WTC11 (cell line): Measurements from ENCODE around the gene PPM1L. TPM values are rescaled to one million over a fixed set of nuclear protein-coding genes. Genes with fewer than 3 reads are reported as not detected.
A peak's percentile ranks its signal among the peaks of the same experiment; 100 is the strongest.

Source experiments
- ATAC-seq: fragments of 200-7000 bp; cut with Tn5 transposase; 2 replicates; pipeline ENCODE4 v1.10.0; 2021; ENCODE audit warnings: mild to moderate bottlenecking, moderate library complexity
- CTCF ChIA-PET: fragments of 300-600 bp; sonication (Branson Sonifier 250); formaldehyde crosslinking; loops from one replicate; lab custom pipeline; 2021; ENCODE audit warnings: antibody characterized with exemption; lab: Charles Lee
- POLR2A ChIA-PET: fragments of 350-600 bp; sonication (Branson Sonifier 250); formaldehyde crosslinking; loops from one replicate; lab custom pipeline; 2021; ENCODE audit warnings: antibody characterized with exemption; lab: Charles Lee
- DNase-seq: peaks from one replicate; pipeline ENCODE4 v3.0.0; 2021; ENCODE audit warnings: low spot score
- H3K27ac Mint-ChIP-seq: 2 replicates; pipeline ENCODE4 v1.8.0; 2021; ENCODE audit warnings: mixed read lengths
- H3K27me3 Mint-ChIP-seq: 2 replicates; pipeline ENCODE4 v1.8.0; 2021; ENCODE audit warnings: low read depth, mild to moderate bottlenecking, moderate library complexity, mixed read lengths
- H3K36me3 Mint-ChIP-seq: 2 replicates; pipeline ENCODE4 v1.8.0; 2021; ENCODE audit warnings: mixed read lengths
- H3K4me1 Mint-ChIP-seq: 2 replicates; pipeline ENCODE4 v1.8.0; 2022; ENCODE audit warnings: mixed read lengths
- H3K4me3 Mint-ChIP-seq: 2 replicates; pipeline ENCODE4 v1.8.0; 2021; ENCODE audit warnings: mild to moderate bottlenecking, moderate library complexity, mixed read lengths
- H3K9me3 Mint-ChIP-seq: 2 replicates; pipeline ENCODE4 v1.8.0; 2021; ENCODE audit warnings: mixed read lengths
- AR ChIP-seq: fragments of 250-450 bp; sonication (Bioruptor Pico); IDR thresholded peaks from 2 replicates; pipeline ENCODE4 v1.9.0; 2021; ENCODE audit warnings: mild to moderate bottlenecking
- E2F5 ChIP-seq: sonication (generic); formaldehyde crosslinking; IDR thresholded peaks from 2 replicates; pipeline ENCODE4 v1.8.1; 2022; ENCODE audit warnings: mild to moderate bottlenecking, moderate library complexity, missing genetic modification reagents
- FOXJ3 ChIP-seq: sonication (generic); formaldehyde crosslinking; IDR thresholded peaks from 2 replicates; pipeline ENCODE4 v1.9.0; 2021; ENCODE audit warnings: missing genetic modification reagents, mild to moderate bottlenecking, borderline replicate concordance
- FOXK1 ChIP-seq: sonication (generic); formaldehyde crosslinking; IDR thresholded peaks from 2 replicates; pipeline ENCODE4 v1.8.0; 2022; ENCODE audit warnings: mild to moderate bottlenecking, moderate library complexity, missing genetic modification reagents
- FOXP4 ChIP-seq: sonication (generic); formaldehyde crosslinking; IDR thresholded peaks from 2 replicates; pipeline ENCODE4 v1.8.0; 2022; ENCODE audit warnings: mild to moderate bottlenecking, missing genetic modification reagents
- GABPB1 ChIP-seq: sonication (generic); formaldehyde crosslinking; IDR thresholded peaks from 2 replicates; pipeline ENCODE4 v1.8.1; 2023; ENCODE audit warnings: mild to moderate bottlenecking, missing genetic modification reagents
- GRHL2 ChIP-seq: fragments of 250-450 bp; sonication (Bioruptor Pico); IDR thresholded peaks from 2 replicates; pipeline ENCODE4 v1.8.0; 2022; ENCODE audit warnings: mild to moderate bottlenecking, moderate library complexity; ENCODE audit not compliant: insufficient replicate concordance, severe bottlenecking
- GTF2I ChIP-seq: fragments of 250-450 bp; sonication (Bioruptor Pico); conservative IDR thresholded peaks from 2 replicates; pipeline ENCODE4 v1.4.0; 2021; ENCODE audit warnings: mild to moderate bottlenecking
- IRF2 ChIP-seq: sonication (generic); formaldehyde crosslinking; IDR thresholded peaks from 2 replicates; pipeline ENCODE4 v1.8.0; 2022; ENCODE audit warnings: low read depth, missing genetic modification reagents, borderline replicate concordance
- JAZF1 ChIP-seq: fragments of 250-450 bp; sonication (Bioruptor Pico); IDR thresholded peaks from 2 replicates; pipeline ENCODE4 v1.9.0; 2021; ENCODE audit warnings: moderate library complexity, mild to moderate bottlenecking, inconsistent platforms
- KAT7 ChIP-seq: sonication (generic); formaldehyde crosslinking; IDR thresholded peaks from 2 replicates; pipeline ENCODE4 v1.8.1; 2023; ENCODE audit warnings: missing genetic modification reagents, mild to moderate bottlenecking, borderline replicate concordance
- MYBL2 ChIP-seq: sonication (generic); formaldehyde crosslinking; IDR thresholded peaks from 2 replicates; pipeline ENCODE4 v1.8.1; 2023; ENCODE audit warnings: mild to moderate bottlenecking, moderate library complexity, missing genetic modification reagents
- NFE2L1 ChIP-seq: sonication (generic); formaldehyde crosslinking; IDR thresholded peaks from 2 replicates; pipeline ENCODE4 v1.8.1; 2023; ENCODE audit warnings: missing genetic modification reagents
- NFYB ChIP-seq: sonication (generic); formaldehyde crosslinking; conservative IDR thresholded peaks from 2 replicates; pipeline ENCODE4 v1.8.0; 2022; ENCODE audit warnings: low read depth, missing genetic modification reagents
- PREB ChIP-seq: sonication (generic); formaldehyde crosslinking; IDR thresholded peaks from 2 replicates; pipeline ENCODE4 v1.8.1; 2022; ENCODE audit warnings: mild to moderate bottlenecking, missing genetic modification reagents, moderate library complexity, borderline replicate concordance
- PRRX2 ChIP-seq: fragments of 250-450 bp; sonication (Bioruptor Pico); IDR thresholded peaks from 2 replicates; pipeline ENCODE4 v1.8.0; 2021; ENCODE audit warnings: mild to moderate bottlenecking
- SOX15 ChIP-seq: fragments of 250-450 bp; sonication (Bioruptor Pico); IDR thresholded peaks from 2 replicates; pipeline ENCODE4 v1.9.0; 2021; ENCODE audit warnings: mild to moderate bottlenecking
- TEAD4 ChIP-seq: sonication (generic); formaldehyde crosslinking; IDR thresholded peaks from 2 replicates; pipeline ENCODE4 v1.8.0; 2022; ENCODE audit warnings: mild to moderate bottlenecking, missing genetic modification reagents
- ZNF232 ChIP-seq: sonication (generic); formaldehyde crosslinking; IDR thresholded peaks from 2 replicates; pipeline ENCODE4 v1.8.0; 2022; ENCODE audit warnings: mild to moderate bottlenecking, missing genetic modification reagents
- ZNF396 ChIP-seq: fragments of 250-450 bp; sonication (Bioruptor Pico); IDR thresholded peaks from 2 replicates; pipeline ENCODE4 v1.8.0; 2021; ENCODE audit warnings: mild to moderate bottlenecking, moderate library complexity, borderline replicate concordance
- ZNF416 ChIP-seq: fragments of 250-450 bp; sonication (Bioruptor Pico); IDR thresholded peaks from 2 replicates; pipeline ENCODE4 v1.9.0; 2021; ENCODE audit warnings: mild to moderate bottlenecking, inconsistent platforms
- ZNF423 ChIP-seq: fragments of 250-450 bp; sonication (Bioruptor Pico); IDR thresholded peaks from 2 replicates; pipeline ENCODE4 v2.1.2; 2022; ENCODE audit warnings: mild to moderate bottlenecking, moderate library complexity
- total RNA-seq: library from RNA; stranded (reverse); gene quantifications from 3 replicates; pipeline ENCODE4 v1.2.3, GENCODE V29; 2021
- TF ChIP-seq, protein P1 (sequence below): sonication (generic); formaldehyde crosslinking; IDR thresholded peaks from 2 replicates; pipeline ENCODE4 v1.8.1; 2023; ENCODE audit warnings: mild to moderate bottlenecking, missing genetic modification reagents, moderate library complexity
- TF ChIP-seq, protein P2 (sequence below): sonication (generic); formaldehyde crosslinking; IDR thresholded peaks from 2 replicates; pipeline ENCODE4 v1.8.1; 2023; ENCODE audit warnings: mild to moderate bottlenecking, missing genetic modification reagents, borderline replicate concordance
- TF ChIP-seq, protein P3 (sequence below): sonication (generic); formaldehyde crosslinking; IDR thresholded peaks from 2 replicates; pipeline ENCODE4 v1.8.1; 2022; ENCODE audit warnings: low read depth, missing genetic modification reagents, borderline replicate concordance

Gene PPM1L
- total RNA-seq, 1 experiment from 2014 or later: 18.1 TPM

DNA sequence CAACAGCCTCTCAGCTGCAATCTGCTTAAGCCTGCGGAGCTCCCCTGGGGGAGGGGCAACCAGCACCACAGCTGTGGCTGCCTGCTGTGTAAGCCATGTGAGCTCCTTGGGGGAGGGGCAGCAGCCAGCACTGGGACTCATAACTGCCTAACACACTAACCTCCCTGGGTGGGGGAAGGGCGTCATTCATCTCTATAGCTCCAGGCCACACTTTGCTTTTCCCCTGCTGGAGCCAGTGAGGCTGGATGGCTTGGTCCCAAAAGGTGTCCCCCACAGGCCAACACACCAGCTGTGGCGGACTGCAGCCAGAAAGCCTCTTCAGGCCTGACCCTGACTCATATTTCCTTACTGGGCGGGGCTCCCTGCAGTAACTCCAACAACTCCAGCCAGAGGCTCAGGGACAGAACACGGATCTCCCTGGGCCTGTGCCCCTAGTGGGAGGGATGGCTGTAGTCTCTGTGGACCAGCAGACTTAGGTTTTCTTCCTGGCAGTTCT, 129.8 kb downstream of the PPM1L start (continued):
- TF ChIP-seq GRHL2 (CRISPR knock-in tag): no peak
- TF ChIP-seq FOXJ3: no peak
- TF ChIP-seq GABPB1 (CRISPR knock-in tag): no peak
- no peak for TF ChIP-seq FOXK1 (CRISPR knock-in tag)
- TF ChIP-seq, protein P1, sequence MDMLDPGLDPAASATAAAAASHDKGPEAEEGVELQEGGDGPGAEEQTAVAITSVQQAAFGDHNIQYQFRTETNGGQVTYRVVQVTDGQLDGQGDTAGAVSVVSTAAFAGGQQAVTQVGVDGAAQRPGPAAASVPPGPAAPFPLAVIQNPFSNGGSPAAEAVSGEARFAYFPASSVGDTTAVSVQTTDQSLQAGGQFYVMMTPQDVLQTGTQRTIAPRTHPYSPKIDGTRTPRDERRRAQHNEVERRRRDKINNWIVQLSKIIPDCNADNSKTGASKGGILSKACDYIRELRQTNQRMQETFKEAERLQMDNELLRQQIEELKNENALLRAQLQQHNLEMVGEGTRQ (CRISPR knock-in tag): peak; percentile 44; the same call in 1 of the 2 replicates
- peak; percentile 78; the same call in 1 of the 2 replicates for TF ChIP-seq ZNF423 (CRISPR knock-in tag)
- TF ChIP-seq JAZF1 (CRISPR knock-in tag): no peak
- TF ChIP-seq ZNF232: 0 out of 2 replicates have a peak, but pooled peaks have one; percentile 22
- TF ChIP-seq, protein P2, sequence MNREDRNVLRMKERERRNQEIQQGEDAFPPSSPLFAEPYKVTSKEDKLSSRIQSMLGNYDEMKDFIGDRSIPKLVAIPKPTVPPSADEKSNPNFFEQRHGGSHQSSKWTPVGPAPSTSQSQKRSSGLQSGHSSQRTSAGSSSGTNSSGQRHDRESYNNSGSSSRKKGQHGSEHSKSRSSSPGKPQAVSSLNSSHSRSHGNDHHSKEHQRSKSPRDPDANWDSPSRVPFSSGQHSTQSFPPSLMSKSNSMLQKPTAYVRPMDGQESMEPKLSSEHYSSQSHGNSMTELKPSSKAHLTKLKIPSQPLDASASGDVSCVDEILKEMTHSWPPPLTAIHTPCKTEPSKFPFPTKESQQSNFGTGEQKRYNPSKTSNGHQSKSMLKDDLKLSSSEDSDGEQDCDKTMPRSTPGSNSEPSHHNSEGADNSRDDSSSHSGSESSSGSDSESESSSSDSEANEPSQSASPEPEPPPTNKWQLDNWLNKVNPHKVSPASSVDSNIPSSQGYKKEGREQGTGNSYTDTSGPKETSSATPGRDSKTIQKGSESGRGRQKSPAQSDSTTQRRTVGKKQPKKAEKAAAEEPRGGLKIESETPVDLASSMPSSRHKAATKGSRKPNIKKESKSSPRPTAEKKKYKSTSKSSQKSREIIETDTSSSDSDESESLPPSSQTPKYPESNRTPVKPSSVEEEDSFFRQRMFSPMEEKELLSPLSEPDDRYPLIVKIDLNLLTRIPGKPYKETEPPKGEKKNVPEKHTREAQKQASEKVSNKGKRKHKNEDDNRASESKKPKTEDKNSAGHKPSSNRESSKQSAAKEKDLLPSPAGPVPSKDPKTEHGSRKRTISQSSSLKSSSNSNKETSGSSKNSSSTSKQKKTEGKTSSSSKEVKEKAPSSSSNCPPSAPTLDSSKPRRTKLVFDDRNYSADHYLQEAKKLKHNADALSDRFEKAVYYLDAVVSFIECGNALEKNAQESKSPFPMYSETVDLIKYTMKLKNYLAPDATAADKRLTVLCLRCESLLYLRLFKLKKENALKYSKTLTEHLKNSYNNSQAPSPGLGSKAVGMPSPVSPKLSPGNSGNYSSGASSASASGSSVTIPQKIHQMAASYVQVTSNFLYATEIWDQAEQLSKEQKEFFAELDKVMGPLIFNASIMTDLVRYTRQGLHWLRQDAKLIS (CRISPR knock-in tag): no peak
- no peak for TF ChIP-seq E2F5 (CRISPR knock-in tag)
- no peak for TF ChIP-seq ZNF416 (CRISPR knock-in tag)
- no peak for TF ChIP-seq FOXP4 (CRISPR knock-in tag)
- TF ChIP-seq, protein P3, sequence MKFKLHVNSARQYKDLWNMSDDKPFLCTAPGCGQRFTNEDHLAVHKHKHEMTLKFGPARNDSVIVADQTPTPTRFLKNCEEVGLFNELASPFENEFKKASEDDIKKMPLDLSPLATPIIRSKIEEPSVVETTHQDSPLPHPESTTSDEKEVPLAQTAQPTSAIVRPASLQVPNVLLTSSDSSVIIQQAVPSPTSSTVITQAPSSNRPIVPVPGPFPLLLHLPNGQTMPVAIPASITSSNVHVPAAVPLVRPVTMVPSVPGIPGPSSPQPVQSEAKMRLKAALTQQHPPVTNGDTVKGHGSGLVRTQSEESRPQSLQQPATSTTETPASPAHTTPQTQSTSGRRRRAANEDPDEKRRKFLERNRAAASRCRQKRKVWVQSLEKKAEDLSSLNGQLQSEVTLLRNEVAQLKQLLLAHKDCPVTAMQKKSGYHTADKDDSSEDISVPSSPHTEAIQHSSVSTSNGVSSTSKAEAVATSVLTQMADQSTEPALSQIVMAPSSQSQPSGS (CRISPR knock-in tag): no peak
- TF ChIP-seq TEAD4 (CRISPR knock-in tag): no peak
- TF ChIP-seq PRRX2 (CRISPR knock-in tag): no peak
- TF ChIP-seq PREB (CRISPR knock-in tag): no peak

DNA sequence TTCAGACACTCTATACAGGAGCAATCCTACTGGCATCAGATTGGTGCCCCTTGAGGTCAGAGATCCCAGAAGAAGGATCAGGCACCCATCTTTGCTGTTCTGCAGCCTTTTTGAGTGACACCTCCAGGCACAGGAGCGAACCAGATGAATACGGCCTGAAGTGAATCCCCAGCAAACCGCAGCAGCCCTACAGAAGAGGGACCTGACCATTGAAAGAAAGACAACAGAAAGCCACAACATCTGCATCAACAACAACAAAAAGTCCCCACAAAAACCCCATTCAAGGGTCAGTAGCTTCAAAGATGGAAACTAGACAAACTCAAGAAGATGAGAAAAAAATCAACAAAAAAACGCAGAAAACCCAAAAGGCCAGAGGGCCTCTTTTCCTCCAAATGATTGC, 130.4 kb downstream of the PPM1L start:
- Mint-ChIP-seq H3K4me3 (no peak overlapping the region), H3K27me3 (no peaks in the 10 kb centered on the region), H3K36me3 (peaks cover 36% of the 10 kb centered on the region), H3K9me3 (peaks cover 55% of the 10 kb centered on the region), H3K27ac (no peak overlapping the region), H3K4me1 (peaks cover 28% of the 10 kb centered on the region)
- POLR2A ChIA-PET: interaction anchor here (0.8 kb wide), 1 partner anchor 130 kb away, joined by 3 read pairs; the partner anchor contains the start of gene PPM1L
- ATAC-seq (no peak), DNase-seq (no peak)
- CTCF ChIA-PET: no interaction called here
- no peak for TF ChIP-seq NFE2L1
- TF ChIP-seq SOX15: no peak
- TF ChIP-seq ZNF232: no peak
- no peak for TF ChIP-seq KAT7 (CRISPR knock-in tag)
- TF ChIP-seq FOXJ3: no peak
- no peak for TF ChIP-seq ZNF396 (CRISPR knock-in tag)
- no peak for TF ChIP-seq NFYB (CRISPR knock-in tag)
- TF ChIP-seq JAZF1 (CRISPR knock-in tag): no peak
- TF ChIP-seq AR (CRISPR knock-in tag): no peak
- TF ChIP-seq IRF2 (CRISPR knock-in tag): no peak
- no peak for TF ChIP-seq GTF2I (CRISPR knock-in tag)
- TF ChIP-seq MYBL2 (CRISPR knock-in tag): no peak
